KMS-11 (cell line): ENCODE results near the gene LONP2.
A peak's percentile ranks its signal among the peaks of the same experiment; 100 is the strongest.

Experiments
- H2AFZ ChIP-seq: fragments of 200-600 bp; sonication (generic); 2 replicates; pipeline ENCODE4 v1.6.1; 2016; ENCODE audit warnings: antibody characterized with exemption, mixed run types, low read depth
- H3K27ac ChIP-seq: fragments of 200-600 bp; sonication (generic); 2 replicates; pipeline ENCODE4 v1.6.1; 2016; ENCODE audit warnings: mild to moderate bottlenecking, mixed run types
- H3K27me3 ChIP-seq: fragments of 200-600 bp; sonication (generic); 2 replicates; pipeline ENCODE4 v1.6.1; 2017; ENCODE audit warnings: mild to moderate bottlenecking, low read depth, mixed run types, moderate library complexity; ENCODE audit not compliant: insufficient read depth
- H3K36me3 ChIP-seq: fragments of 200-600 bp; sonication (generic); 2 replicates; pipeline ENCODE4 v1.6.1; 2017; ENCODE audit warnings: mild to moderate bottlenecking, mixed run types; ENCODE audit not compliant: insufficient read depth
- H3K4me1 ChIP-seq: fragments of 200-600 bp; sonication (generic); 2 replicates; pipeline ENCODE4 v1.6.1; 2016; ENCODE audit warnings: mild to moderate bottlenecking, low read depth, mixed run types; ENCODE audit not compliant: poor library complexity, severe bottlenecking
- H3K4me2 ChIP-seq: fragments of 200-600 bp; sonication (generic); 2 replicates; pipeline ENCODE4 v1.7.0; 2016; ENCODE audit warnings: mild to moderate bottlenecking, mixed run types
- H3K4me3 ChIP-seq: fragments of 200-600 bp; sonication (generic); IDR thresholded peaks from 2 replicates; pipeline ENCODE4 v1.6.1; 2017; ENCODE audit warnings: low read depth, low read length, mixed read lengths; ENCODE audit not compliant: insufficient read depth
- H3K79me2 ChIP-seq: fragments of 200-600 bp; sonication (generic); 2 replicates; pipeline ENCODE4 v1.6.1; 2016; ENCODE audit warnings: low read depth, mixed run types; ENCODE audit not compliant: insufficient read depth
- H3K9ac ChIP-seq: fragments of 200-600 bp; sonication (generic); 2 replicates; pipeline ENCODE4 v1.6.1; 2016; ENCODE audit warnings: mild to moderate bottlenecking, mixed run types
- H4K20me1 ChIP-seq: fragments of 200-600 bp; sonication (generic); 2 replicates; pipeline ENCODE4 v1.6.1; 2016; ENCODE audit warnings: mild to moderate bottlenecking, mixed run types; ENCODE audit not compliant: insufficient read depth
- CTCF ChIP-seq: fragments of 200-600 bp; sonication (generic); conservative IDR thresholded peaks from 2 replicates; pipeline ENCODE4 v1.6.1; 2017; ENCODE audit warnings: low read depth, mild to moderate bottlenecking, antibody characterized with exemption, low read length, moderate library complexity, mixed read lengths

The LONP2 gene

GRCh38 chr16:48361012-48361411, 116.9 kb downstream of the LONP2 start:
- Histone ChIP-seq H3K4me2 (no peak overlapping the region), H3K27me3 (no peaks in the 10 kb centered on the region), H3K4me1 (peaks cover 44% of the 10 kb centered on the region), H3K9ac (no peak overlapping the region), H3K79me2 (peaks cover 75% of the 10 kb centered on the region), H3K36me3 (no peaks in the 10 kb centered on the region), H3K4me3 (no peak overlapping the region), H4K20me1 (peaks cover 13% of the 10 kb centered on the region), H2AFZ (no peak overlapping the region), H3K27ac (no peak overlapping the region)
- no peak for TF ChIP-seq CTCF

GRCh38 chr16:48361540-48362144, 117.5 kb downstream of the LONP2 start:
- Histone ChIP-seq H4K20me1 (peaks cover 13% of the 10 kb centered on the region), H3K27me3 (no peaks in the 10 kb centered on the region), H3K9ac (no peak overlapping the region), H2AFZ (no peak overlapping the region), H3K36me3 (no peaks in the 10 kb centered on the region), H3K27ac (no peak overlapping the region), H3K79me2 (peaks cover 79% of the 10 kb centered on the region), H3K4me2 (no peak overlapping the region), H3K4me1 (peaks cover 38% of the 10 kb centered on the region), H3K4me3 (no peak overlapping the region)
- TF ChIP-seq CTCF = no peak

GRCh38 chr16:48365025-48365600, 121.0 kb downstream of the LONP2 start:
- TF ChIP-seq CTCF = no peak
- Histone ChIP-seq H3K79me2 (peaks cover 92% of the 10 kb centered on the region), H3K9ac (peak overlapping the region; percentile 82; the same call in 1 of the 2 replicates), H3K27me3 (no peaks in the 10 kb centered on the region), H4K20me1 (peaks cover 22% of the 10 kb centered on the region), H3K27ac (peak overlapping the region; percentile 90; the same call in 1 of the 2 replicates), H3K36me3 (no peaks in the 10 kb centered on the region), H3K4me3 (no peak overlapping the region), H3K4me2 (peak overlapping the region; percentile 85), H3K4me1 (peaks cover 53% of the 10 kb centered on the region), H2AFZ (no peak overlapping the region)

GRCh38 chr16:48365601-48366164, 121.6 kb downstream of the LONP2 start:
- Histone ChIP-seq H3K4me2 (peak overlapping the region; percentile 85), H3K9ac (peak overlapping the region; percentile 82), H3K27me3 (no peaks in the 10 kb centered on the region), H4K20me1 (peaks cover 25% of the 10 kb centered on the region), H3K36me3 (no peaks in the 10 kb centered on the region), H2AFZ (peak overlapping the region; percentile 35), H3K79me2 (peaks cover 93% of the 10 kb centered on the region), H3K4me1 (peaks cover 56% of the 10 kb centered on the region), H3K4me3 (no peak overlapping the region), H3K27ac (peak overlapping the region; percentile 90)
- TF ChIP-seq CTCF = no peak
